HG03439 (cell line): ENCODE results near the gene IL18RAP.
A peak's percentile ranks its signal among the peaks of the same experiment; 100 is the strongest.

Experiments used
- ATAC-seq: cut with Tn5 transposase; IDR thresholded peaks from one replicate; pipeline ENCODE4 v1.9.1; 2021; ENCODE audit warnings: mild to moderate bottlenecking, moderate library complexity; ENCODE audit not compliant: unreplicated experiment

Gene IL18RAP

DNA sequence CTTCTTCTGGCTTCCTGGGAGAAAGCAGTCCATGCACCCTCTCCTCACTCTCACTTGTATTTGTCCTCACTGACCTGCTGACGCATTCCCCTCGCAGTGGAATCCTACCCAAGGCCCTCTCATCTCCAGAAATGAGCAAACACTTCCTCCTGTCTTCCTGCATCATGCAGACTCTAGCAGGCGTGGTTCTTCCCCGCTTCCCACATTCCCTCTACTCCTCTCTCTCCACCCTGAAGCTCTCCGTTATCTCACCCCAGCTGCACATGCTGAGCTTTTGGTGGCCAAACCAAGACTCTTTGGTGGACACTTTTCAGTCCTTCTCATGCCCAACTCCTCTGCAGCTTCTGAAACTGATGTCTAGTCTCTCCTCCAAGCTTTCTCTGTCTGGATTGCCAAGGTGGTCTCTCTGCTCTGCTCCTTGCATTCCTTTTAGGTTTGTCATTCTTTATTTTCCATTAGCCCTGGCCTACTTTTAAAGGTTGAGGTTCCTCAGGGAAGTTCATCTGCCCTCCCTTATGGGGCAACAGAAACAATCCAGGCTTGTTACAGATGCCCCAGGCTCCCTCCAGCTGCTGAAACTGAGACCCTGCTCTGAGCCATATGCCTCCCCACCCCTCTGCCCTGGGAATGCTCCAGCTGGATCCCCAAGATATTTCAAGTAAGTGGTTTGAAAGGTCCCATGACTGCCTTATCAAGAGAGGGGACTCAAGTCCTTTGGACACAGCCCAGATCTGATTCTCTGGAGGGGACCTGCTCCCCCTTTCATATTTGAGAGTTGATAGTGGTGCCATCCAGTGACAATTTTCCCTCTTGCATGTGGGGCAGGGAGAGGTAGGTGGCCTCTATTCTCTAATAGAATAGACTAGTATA is 835 bp upstream of the IL18RAP start:
- ATAC-seq: no peak

DNA sequence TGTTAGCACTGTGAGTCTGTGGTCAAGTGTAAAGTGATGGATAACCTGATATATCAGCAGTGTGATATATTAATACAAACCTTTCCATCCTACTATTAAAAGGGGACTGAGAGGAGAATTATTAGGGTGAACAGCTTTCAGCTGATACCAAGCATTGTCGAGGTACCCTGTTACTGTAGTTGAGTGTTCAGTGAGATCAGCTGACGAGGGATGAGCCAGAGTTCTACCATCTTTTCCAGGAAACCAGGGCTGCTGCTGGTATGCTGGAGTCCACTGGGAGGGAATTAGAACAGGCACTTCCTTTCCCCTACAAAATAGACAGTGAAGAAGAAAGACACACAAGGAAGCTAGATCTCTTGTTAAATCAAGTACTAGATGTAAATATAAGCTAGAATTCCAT is 408 bp downstream of the IL18RAP start:
- ATAC-seq: no peak

DNA sequence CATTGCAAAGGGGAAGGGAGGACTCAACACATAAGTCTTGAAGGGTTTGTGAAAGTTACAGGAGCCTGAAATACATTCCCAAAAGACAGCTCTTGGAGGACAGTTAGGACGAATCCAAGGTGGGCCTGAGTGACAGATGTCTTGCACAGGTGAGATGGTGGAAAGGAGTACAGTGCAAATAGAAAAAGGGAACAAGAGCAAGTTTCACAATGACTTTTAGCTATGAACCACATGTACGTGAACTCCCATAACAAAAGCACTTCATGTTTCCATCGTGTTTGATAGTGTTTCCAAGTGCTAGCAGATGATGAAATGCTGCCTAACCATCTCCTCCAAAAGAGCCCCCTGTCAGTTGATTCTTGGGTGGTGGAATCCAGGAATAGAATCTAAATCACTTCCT is 1.8 kb downstream of the IL18RAP start:
- peak; percentile 85 for ATAC-seq

DNA sequence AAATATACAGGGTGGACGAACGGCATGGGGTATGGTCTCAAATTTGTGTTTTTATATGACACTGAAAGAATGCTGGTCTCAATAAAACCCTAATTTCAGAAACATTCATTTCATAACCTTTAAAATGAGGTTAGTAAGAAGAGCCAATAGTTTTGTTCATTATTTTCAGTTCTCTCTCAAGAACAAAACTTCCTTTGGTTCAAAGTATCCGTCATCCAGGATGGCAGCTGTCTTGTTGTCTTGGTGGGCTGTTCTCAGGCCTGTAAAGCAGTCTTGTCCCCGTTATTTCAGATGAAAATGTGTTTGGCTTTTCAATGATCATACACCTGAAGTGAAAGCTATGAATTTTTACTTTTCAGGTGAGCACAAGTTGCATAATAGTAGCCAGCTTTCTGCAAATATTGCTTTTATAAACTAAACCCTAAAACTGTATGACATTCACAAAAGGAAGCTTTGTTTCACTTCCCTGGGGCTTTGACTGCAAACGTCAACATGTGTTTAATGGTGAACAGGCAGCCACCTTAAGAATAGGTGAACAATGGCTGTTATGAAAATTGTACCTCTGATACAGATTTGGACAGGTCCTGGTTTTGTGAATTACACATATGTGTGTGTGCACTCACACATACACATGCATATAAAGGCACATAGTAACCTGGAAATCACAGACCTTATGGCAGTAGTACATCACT is 2.6 kb downstream of the IL18RAP start:
- no peak for ATAC-seq

DNA sequence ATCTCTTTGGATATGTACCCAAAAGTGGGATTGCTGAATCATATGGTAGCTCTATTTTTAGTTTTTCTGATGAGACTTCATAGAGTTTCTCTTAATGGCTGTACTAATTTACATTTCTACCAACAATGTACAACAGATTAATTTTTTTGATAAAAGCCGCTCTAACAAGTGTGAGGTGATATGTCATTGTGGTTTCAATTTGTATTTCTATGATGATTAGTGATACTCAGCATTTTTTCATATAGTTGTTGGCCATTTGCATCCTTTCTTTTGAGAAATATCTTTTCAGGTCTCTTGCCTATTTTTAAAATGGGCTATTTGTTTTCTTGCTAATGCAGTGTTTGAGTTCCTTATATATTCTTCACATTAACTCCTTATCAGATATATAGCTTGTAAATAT is 4.3 kb downstream of the IL18RAP start:
- ATAC-seq: no peak

DNA sequence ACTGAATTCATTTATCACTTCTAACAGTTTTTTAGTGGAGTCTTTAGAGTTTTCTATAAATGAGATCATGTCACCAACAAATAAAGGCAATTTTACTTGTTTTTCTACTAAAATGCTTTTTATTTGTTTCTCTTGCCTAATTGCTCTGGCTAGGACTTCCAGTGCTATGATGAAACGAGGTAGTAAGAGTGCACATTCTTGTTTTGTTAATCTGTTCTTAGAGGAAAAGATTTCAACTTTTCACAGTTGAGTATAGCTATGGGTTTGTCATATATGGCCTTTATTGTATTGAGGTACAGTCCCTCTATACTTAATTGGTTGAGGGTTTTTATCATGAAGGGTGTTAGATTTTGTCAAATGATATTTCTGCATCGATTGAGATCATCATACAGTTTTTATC is 5.6 kb downstream of the IL18RAP start:
- ATAC-seq: no peak

DNA sequence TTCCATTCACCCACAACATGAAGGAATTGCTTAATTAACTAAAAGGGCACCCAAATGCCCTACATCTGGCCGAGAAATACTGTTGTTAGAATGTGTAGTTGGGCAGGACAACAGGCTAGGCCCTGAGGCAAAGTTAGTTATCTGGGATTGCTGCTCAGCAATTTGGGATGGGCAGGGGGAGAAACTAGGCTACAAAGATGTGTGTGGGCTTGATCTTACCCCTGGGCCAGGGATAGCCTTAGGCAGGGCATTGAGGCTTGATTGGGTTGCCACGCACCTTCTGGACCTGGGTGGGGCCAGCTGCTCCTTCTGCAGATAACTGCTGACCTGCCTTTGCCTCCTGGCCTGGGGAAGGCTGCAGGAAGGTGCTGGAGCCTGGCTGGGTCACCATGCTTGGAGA is 9.4 kb downstream of the IL18RAP start:
- no peak for ATAC-seq

DNA sequence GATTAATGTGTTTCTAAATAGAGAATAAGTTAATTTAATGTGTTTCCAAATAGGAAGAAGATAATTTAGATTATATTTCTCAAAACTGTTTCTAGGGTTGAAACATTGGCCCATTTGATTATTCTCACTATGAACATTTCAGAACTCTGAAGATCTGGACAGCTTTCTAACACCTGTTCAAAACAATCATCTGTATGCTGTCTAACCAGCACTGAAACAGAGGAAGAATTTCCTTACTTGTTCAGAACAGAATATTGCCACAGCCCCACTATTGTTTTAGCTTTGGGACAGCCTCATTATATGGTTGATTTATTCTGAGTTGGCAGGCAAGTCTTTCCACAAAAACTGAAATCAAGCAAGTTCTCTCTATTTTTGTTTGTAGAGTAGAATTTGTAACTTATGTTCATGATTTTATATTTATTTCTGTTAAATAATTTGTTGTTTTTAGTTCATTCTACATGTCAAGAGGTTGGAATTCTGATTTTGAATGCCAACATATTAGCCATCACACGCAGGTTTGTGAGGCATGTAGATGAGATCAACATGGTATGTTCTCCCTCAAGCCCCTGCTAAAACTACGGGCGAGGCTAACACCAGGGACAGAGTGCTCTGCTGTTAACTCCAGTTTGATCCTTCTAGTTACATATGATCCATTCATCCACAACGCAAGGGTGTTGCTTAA is 11.2 kb downstream of the IL18RAP start:
- no peak for ATAC-seq

DNA sequence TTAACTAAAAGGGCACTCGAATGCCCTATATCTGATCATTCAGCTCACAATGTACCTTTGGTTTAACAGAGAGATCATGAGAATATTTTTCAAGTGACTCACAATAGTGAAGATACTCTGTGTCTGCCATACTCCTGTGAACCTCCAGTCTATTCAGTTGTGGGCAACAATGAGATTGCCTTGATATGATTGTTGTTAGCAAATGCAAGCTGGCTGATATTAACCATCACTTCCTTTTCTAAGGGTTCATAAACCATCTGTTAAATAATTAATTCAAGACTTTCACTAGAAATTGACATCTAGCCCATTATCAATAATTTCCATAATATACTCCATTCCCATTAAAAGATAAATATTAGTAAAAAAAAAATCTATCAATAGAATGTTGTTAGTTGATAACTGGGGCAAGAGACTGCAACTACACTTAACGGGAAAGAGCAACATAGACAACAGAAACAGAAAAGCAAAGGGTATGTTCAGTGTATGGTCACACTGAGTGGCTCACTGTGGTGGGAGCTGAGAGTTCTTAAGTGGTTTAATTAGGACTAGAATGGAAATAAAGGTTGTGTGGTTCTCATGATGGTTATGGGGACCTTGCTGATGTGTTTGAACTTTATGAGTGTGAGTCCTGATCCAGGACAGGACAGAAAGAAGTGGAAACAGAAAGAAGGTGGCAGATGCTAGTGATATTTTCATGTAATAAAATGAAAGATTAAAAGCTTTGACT is 11.9 kb downstream of the IL18RAP start:
- ATAC-seq: no peak

DNA sequence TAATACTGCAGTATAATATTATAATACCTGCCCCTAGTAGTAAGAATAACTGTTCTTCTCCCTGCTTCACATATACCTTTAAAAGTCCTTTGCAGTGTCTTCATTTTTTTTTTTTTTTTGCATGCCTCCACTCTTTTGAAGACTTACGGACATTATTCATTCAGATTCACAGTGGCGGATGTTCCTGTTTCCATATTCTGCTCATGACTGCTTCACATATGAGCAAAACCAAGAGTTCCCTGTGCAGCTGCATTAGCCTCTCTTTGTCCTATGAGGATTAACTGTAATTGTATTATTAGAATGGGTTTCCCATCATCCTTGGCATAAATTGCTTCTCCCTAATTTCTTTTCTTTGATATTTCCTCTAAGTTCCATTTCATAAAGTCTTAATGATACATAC is 12.8 kb downstream of the IL18RAP start:
- no peak for ATAC-seq

DNA sequence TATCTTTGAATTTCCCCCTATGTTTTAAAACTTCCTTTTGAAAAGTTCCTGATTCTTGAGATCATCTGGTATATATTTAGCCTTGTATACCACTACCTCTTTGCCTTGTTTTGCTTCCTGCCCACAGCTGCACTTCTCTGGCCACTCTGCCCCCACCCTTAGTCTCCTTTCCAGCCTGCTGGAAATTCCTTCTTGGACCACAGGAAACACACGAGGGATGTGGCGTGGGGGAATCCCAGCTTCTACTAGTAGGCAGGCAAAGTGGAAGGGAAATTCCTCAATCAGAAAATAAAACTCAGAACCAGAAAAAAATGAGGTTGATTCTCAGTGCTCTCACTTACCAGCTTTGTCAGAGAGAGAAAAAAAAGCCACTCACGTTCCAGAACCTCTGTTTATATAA is 13.4 kb downstream of the IL18RAP start:
- no peak for ATAC-seq

DNA sequence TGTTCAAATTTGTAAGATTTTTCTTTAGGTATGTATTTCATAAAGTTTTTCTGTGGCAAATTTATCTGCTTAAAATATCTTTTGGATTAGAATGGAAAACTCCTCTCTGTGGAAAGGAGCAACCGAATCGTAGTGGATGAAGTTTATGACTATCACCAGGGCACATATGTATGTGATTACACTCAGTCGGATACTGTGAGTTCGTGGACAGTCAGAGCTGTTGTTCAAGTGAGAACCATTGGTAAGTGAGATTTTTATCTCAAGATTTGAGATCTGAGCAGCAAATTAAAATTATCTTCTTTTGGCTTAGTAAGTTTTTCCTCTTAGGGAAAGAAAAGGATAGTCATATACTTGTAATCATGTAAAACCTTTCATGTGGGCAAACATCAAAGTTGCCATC is 14.2 kb downstream of the IL18RAP start:
- ATAC-seq: no peak

DNA sequence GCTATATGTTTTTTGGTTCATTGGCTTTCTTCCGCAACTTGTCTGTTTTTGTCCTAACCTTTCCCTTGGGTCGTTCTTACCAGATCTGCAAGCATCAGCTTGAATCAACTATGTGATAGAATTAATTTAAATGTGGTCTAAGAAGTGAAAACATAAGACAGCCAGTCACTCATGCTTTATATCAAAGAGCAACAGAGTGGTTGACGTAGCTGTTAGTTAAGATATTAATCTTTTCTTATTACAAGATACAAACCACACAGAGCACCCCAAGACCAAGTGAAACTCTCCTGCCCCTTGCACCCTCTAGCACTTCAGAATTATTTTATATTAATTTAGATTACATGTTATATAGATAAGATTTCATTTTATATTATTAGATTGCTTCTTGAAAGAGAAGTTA is 15.2 kb downstream of the IL18RAP start:
- ATAC-seq: no peak

DNA sequence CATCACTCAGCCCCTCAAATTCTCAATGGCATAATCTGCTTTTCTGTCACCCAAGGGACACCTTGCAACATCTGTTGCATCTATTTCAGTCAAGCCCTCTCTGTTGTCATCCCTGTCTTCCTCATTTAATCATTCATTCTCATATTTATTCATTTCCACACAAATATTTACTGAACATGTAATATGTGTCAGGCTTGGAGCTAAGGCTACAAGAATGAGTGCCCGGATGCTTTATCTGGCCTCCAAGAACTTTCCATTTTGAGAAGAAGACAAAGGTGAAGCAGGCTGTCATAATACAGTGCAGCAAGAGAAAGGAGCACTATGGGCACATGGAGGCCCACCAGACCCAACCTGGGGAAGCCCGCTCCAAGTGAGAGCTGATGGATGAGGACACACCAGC is 15.6 kb downstream of the IL18RAP start:
- no peak for ATAC-seq

DNA sequence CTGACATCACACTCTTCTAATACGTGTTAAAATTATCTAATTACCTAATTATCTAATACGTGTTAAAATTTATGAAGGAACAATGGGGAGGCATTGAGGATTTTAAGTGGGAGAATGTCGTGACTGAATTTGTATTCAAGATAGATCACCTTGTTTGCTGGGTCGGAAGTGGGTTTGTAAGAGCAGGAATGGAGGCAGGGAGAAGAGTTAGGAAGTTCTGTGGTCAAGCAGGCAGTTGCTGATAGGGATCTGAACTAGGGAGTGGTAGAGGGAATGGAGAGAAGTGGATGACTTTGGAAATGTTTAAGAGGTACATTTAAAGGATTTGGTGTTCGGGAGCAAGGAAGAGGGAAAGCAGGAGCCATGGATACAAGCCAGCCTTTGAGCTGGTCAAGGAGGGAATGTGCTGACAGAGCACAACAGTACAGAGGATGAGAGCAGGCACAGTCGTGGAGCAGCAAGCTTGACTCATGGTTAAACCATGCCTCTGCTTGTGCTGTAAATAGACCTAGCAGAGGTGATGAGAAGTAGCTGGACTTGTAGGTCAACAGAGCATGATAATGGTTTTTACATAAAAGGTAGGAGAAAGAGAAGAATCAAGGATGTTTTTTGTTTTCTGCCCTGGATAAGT is 16.2 kb downstream of the IL18RAP start:
- ATAC-seq: no peak

DNA sequence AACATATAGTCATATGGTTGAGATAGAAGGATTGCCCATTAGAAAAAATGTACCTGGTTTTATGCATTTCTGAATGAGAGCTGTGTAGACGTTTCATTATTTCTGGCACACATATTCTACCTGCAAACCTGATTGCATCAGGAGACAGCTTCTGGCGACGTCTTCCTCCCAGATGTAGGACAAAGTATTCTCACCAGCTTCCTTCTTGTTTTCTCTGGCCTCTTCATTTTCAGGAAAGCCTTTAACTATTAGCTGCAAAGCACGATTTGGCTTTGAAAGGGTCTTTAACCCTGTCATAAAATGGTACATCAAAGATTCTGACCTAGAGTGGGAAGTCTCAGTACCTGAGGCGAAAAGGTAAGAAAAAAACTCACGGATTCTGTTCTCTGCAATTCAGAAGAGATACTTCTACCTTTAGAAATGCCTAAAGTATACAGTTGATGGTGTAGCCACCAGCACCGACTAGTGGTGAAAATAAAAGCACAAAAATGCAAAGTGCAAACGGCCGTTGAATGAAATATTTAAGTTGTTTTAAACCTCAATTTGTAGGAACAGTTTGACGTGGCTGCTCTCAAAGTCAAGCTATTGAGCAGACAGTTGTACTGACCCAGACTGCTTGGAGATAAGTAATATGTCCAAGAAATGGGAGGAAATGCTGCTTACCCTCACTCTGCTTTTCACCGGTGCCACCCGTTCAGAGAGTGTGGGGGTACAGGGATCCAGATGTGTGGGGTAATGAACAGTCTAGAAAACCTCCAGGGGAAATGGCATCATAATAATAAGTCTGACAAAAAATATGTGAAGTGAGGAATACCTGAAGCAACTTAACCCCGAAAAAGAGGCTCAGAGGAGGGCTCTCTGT is 20.2 kb downstream of the IL18RAP start:
- ATAC-seq: no peak

DNA sequence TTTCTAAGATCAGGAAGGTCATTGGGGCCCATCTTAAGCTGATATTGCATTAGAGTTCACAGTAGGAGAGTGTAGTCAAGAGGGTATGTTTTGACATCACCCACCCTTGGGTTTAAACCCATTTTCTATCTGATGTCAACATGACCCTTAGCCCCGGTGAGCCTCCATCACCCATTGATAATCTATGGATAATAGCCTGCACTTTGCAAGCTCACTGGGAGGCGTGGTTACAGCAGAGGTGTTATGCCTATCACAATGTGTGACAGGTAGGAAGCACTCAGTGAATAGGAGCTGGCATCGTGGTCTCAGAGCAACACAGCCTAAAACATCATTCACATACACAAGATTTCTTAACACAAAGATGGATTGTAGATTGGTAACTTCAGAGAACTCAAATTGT is 21.3 kb downstream of the IL18RAP start:
- ATAC-seq: no peak

DNA sequence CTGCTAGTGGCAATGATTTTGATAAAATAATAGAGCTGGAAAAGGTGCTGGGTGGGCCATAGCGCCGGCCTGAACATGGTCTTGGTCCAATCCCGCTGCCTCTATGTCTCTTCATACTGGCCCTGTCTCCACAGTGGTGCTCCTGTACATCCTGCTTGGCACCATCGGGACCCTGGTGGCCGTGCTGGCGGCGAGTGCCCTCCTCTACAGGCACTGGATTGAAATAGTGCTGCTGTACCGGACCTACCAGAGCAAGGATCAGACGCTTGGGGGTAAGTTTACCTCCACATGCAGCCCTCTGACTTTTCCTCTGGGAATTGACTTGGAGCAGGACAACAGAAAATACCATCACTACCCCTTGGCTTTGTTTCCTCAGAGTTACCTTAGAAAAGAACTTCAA is 24.0 kb downstream of the IL18RAP start:
- no peak for ATAC-seq

DNA sequence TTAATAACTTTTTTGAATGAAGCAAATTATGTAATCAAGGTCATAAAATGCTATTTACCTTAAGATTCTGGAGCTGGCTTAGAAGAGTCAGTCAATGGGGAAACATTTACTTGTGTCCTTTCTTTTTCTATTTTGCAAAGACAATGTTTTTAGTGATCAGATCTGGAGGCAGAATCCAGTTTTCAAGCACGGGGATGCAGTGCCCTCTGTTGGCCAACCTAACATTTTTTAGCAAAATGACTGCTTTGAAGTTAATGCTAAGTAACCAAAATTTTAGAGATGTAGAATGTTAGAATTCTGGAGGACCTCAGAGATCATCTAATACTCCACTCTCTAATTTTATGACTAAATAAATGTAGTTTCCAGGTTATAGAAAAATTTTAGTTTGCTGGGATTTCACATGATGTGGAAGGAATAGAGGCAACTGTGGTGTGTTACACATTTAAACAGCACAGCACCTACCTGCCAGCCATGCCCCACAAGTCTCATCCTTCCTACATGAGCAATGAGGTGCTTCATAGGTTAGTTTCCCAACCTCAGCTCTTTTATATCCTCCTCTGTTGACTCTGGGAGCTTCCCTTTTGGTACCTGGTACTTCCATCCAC is 26.5 kb downstream of the IL18RAP start:
- no peak for ATAC-seq
